ENCODE data around the gene FYB1. TPM values are rescaled to one million over a fixed set of nuclear protein-coding genes. Genes with fewer than 3 reads are reported as not detected.
A peak's percentile ranks its signal among the peaks of the same experiment; 100 is the strongest.
"Not testable (repeated sequence)": the region's sequence is repeated elsewhere in the genome, so short reads cannot be mapped to it uniquely, and the experiment has no call there.

FYB1 gene
- total RNA-seq, 2 experiments from 2014 or later = 82.8 to 83.0 TPM

GRCh38 chr5:39236718-39237117 is 17.4 kb upstream of the FYB1 start:
- H3K27me3 Mint-ChIP-seq = no peaks in the 10 kb centered on the region
- intact Hi-C loops (cut with micrococcal nuclease) = loop anchor here (5.0 kb wide), 1 partner anchor 36 kb away; no protein-coding TSS in a partner anchor
- no peak overlapping the region for H3K4me3 Mint-ChIP-seq
- DNase-seq (no peak), ATAC-seq (no peak)
- no peaks in the 10 kb centered on the region for H3K36me3 Mint-ChIP-seq (ENCODE audit: low read depth)
- H3K27ac Mint-ChIP-seq = no peak overlapping the region
- peaks cover 29% of the 10 kb centered on the region for H3K4me1 Mint-ChIP-seq (ENCODE audit: low read depth)
- TF ChIP-seq, protein P1, sequence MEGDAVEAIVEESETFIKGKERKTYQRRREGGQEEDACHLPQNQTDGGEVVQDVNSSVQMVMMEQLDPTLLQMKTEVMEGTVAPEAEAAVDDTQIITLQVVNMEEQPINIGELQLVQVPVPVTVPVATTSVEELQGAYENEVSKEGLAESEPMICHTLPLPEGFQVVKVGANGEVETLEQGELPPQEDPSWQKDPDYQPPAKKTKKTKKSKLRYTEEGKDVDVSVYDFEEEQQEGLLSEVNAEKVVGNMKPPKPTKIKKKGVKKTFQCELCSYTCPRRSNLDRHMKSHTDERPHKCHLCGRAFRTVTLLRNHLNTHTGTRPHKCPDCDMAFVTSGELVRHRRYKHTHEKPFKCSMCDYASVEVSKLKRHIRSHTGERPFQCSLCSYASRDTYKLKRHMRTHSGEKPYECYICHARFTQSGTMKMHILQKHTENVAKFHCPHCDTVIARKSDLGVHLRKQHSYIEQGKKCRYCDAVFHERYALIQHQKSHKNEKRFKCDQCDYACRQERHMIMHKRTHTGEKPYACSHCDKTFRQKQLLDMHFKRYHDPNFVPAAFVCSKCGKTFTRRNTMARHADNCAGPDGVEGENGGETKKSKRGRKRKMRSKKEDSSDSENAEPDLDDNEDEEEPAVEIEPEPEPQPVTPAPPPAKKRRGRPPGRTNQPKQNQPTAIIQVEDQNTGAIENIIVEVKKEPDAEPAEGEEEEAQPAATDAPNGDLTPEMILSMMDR (IDR thresholded peaks at IDR 0.05) = no peak
- CTCF ChIA-PET = interaction anchor here (0.9 kb wide), 1 partner anchor 19 kb away, joined by 4 read pairs; no protein-coding TSS in a partner anchor
- peaks cover 14% of the 10 kb centered on the region for H3K9me3 Mint-ChIP-seq
- POLR2A ChIA-PET = no interaction called here

GRCh38 chr5:39235648-39236047 is 16.3 kb upstream of the FYB1 start:
- TF ChIP-seq, protein P1 (IDR thresholded peaks at IDR 0.05) = no peak
- Mint-ChIP-seq H3K4me3 (no peak overlapping the region), H3K27ac (no peak overlapping the region), H3K9me3 (peaks cover 11% of the 10 kb centered on the region), H3K27me3 (no peaks in the 10 kb centered on the region), H3K36me3 (ENCODE audit: low read depth) (no peaks in the 10 kb centered on the region), H3K4me1 (ENCODE audit: low read depth) (peaks cover 36% of the 10 kb centered on the region)
- no peak for ATAC-seq
- POLR2A ChIA-PET = no interaction called here
- no peak for DNase-seq
- intact Hi-C loops (cut with micrococcal nuclease) = loop anchor here (5.0 kb wide), 1 partner anchor 37 kb away; no protein-coding TSS in a partner anchor
- CTCF ChIA-PET = interaction anchor here (1.0 to 1.3 kb wide), 3 partner anchors 18 to 97 kb away, joined by 3 to 8 read pairs (median 4); no protein-coding TSS in a partner anchor

GRCh38 chr5:39234494-39234893 is 15.1 kb upstream of the FYB1 start:
- H3K36me3 Mint-ChIP-seq (ENCODE audit: low read depth); H3K4me3 Mint-ChIP-seq; H3K27ac Mint-ChIP-seq; POLR2A ChIA-PET; intact Hi-C loops (cut with micrococcal nuclease); H3K27me3 Mint-ChIP-seq; ATAC-seq; H3K9me3 Mint-ChIP-seq; DNase-seq: not testable (repeated sequence)
- H3K4me1 Mint-ChIP-seq (ENCODE audit: low read depth) = peaks cover 36% of the 10 kb centered on the region
- CTCF ChIA-PET = interaction anchor here (1.2 kb wide), 1 partner anchor 22 kb away, joined by 3 read pairs; no protein-coding TSS in a partner anchor

DNA sequence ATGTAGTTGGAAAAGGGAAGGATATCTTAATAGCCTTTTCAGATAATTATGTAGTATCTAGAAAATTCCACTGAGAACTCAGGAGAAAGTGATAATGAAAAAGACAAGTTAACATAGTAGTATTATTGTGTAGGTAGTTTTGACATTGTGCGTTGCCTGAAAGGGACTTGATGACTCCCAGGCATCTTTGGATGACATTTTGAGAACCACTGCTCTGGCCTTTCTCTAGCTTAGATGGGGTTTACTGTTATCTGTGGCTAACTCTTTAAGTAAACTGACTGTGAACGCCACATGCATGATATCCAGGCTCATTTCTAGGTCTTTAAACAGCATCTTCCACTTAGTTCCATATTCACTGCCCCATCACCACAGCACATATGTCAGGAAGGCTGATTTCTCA is 14.4 kb upstream of the FYB1 start:
- no peak overlapping the region for H3K27ac Mint-ChIP-seq
- intact Hi-C loops (cut with micrococcal nuclease) = no loop called here
- H3K4me1 Mint-ChIP-seq (ENCODE audit: low read depth) = peaks cover 32% of the 10 kb centered on the region

DNA sequence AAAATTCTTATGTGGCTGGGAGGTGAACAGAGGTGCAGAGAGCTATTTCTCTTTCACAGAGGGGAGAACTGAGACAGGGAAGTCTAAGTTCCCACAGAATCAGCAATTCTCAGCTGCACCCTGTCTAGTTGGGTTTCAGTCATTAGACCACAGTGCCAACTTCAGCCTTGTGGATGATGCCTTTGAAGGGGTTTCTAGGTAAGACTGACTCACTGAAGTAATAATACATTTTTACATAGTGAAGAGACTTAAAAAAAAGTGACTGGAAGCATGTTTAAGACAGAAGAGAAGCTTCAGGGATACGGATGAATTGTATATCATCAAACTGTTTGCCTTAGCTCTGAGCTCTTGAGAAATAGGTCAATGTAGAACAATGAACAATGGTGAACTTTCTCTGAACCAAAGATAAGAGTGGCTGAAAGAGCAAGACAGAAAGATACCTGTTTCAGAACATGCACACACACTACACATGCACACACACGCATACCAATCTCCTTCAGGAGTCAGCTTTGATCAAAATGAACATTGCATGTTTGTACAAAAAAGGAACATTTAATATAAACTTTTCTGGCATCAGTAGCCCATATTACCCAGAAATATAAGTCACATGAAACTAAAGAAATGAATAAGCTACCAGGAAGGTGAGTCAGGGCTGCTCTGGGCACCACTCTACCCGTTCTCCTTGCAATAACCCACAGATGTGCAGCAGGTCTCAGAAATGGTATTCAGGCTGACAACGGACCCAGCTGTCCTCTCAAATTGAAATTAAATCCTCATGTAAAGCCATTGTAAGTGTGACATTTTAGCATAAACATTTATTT is 12.6 kb upstream of the FYB1 start:
- Mint-ChIP-seq H3K4me1 (ENCODE audit: low read depth) (peaks cover 21% of the 10 kb centered on the region), H3K27me3 (no peaks in the 10 kb centered on the region), H3K36me3 (ENCODE audit: low read depth) (no peaks in the 10 kb centered on the region), H3K4me3 (peak overlapping the region; percentile 52), H3K9me3 (peaks cover 2% of the 10 kb centered on the region), H3K27ac (peak overlapping the region; percentile 92)
- intact Hi-C loops (cut with micrococcal nuclease) = no loop called here
- CTCF ChIA-PET = interaction anchor here (0.5 to 5.8 kb wide), 12 partner anchors 9 to 193 kb away, joined by 3 to 102 read pairs (median 4); partner anchors contain the start of genes DAB2 and FYB1
- POLR2A ChIA-PET = interaction anchor here (0.6 to 2.8 kb wide), 10 partner anchors 11 to 62 kb away, joined by 3 to 13 read pairs (median 4); no protein-coding TSS in a partner anchor
- ATAC-seq = peak; percentile 95
- peak; percentile 81 for DNase-seq
- TF ChIP-seq, protein P1 (IDR thresholded peaks at IDR 0.05) = no peak

More for the DNA sequence above, 14.4 kb upstream of the FYB1 start:
- Mint-ChIP-seq H3K27me3 (no peaks in the 10 kb centered on the region), H3K36me3 (ENCODE audit: low read depth) (no peaks in the 10 kb centered on the region), H3K4me3 (no peak overlapping the region), H3K9me3 (peaks cover 2% of the 10 kb centered on the region)
- ChIA-PET CTCF (interaction anchor here (1.2 to 5.8 kb wide), 2 partner anchors 15 to 23 kb away, joined by 3 to 102 read pairs; partner anchors contain the start of gene FYB1), POLR2A (interaction anchor here (2.5 kb wide), 1 partner anchor 16 kb away, joined by 12 read pairs; no protein-coding TSS in a partner anchor)
- no peak for ATAC-seq
- TF ChIP-seq, protein P1 (IDR thresholded peaks at IDR 0.05) = no peak
- DNase-seq = no peak

Data from activated CD8-positive, alpha-beta T cell treated with anti-CD3 and anti-CD28 coated beads for 36 hours (primary cell).